ENCODE data around the gene PNLIPRP2. TPM values are rescaled to one million over a fixed set of nuclear protein-coding genes. Genes with fewer than 3 reads are reported as not detected.

Gene PNLIPRP2
- total RNA-seq, 4 donors from 2014 or later: not detected

DNA sequence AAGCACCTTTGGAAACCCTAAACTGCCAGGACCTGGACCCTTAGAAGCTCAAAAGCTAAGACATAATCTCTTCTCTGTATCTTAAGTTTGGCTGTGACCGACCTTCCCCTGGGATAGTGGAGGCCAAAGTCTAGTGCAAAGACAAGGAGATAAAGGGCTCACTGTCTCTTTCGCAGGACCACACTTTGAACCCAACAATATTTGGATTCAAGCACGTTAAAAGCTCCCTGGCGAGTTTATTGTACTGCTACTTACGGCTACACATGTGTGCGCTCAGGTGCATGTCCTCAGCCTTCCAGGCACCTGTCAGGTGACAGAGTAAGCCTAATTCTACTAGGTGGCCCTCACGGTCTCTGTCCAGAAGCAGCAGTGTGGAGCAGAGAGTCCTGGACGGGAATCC is 55.9 kb downstream of the PNLIPRP2 start:
- Histone ChIP-seq H3K27me3 (no peaks in the 10 kb centered on the region), H3K27ac (no peak overlapping the region), H3K36me3 (peaks cover 0 to 84% of the 10 kb centered on the region in 2 donors), H3K4me1 (no peaks in the 10 kb centered on the region), H3K4me3 (no peak overlapping the region), H3K9me3 (no peaks in the 10 kb centered on the region)
- TF ChIP-seq POLR2A (IDR thresholded peaks at IDR 0.05) (no peak), POLR2AphosphoS5 (IDR thresholded peaks at IDR 0.05) (no peak), EP300 (IDR thresholded peaks at IDR 0.05) (no peak)
- TF ChIP-seq, protein P1, sequence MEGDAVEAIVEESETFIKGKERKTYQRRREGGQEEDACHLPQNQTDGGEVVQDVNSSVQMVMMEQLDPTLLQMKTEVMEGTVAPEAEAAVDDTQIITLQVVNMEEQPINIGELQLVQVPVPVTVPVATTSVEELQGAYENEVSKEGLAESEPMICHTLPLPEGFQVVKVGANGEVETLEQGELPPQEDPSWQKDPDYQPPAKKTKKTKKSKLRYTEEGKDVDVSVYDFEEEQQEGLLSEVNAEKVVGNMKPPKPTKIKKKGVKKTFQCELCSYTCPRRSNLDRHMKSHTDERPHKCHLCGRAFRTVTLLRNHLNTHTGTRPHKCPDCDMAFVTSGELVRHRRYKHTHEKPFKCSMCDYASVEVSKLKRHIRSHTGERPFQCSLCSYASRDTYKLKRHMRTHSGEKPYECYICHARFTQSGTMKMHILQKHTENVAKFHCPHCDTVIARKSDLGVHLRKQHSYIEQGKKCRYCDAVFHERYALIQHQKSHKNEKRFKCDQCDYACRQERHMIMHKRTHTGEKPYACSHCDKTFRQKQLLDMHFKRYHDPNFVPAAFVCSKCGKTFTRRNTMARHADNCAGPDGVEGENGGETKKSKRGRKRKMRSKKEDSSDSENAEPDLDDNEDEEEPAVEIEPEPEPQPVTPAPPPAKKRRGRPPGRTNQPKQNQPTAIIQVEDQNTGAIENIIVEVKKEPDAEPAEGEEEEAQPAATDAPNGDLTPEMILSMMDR (IDR thresholded peaks at IDR 0.05): no peak
- ATAC-seq: no peak
- 40 to 76% methylated on average over 2 to 3 of the region's 8 CpGs for WGBS, 2 donors (ENCODE audit: low coverage in 1 of 2)

- Histone ChIP-seq H3K4me3 (no peak overlapping the region), H3K36me3 (peaks cover 0 to 70% of the 10 kb centered on the region in 2 donors), H3K9me3 (no peaks in the 10 kb centered on the region), H3K27me3 (no peaks in the 10 kb centered on the region), H3K27ac (no peak overlapping the region), H3K4me1 (peaks cover 0 to 7% (median 0%) of the 10 kb centered on the region in 3 donors)
- no peak for ATAC-seq
- TF ChIP-seq POLR2A (IDR thresholded peaks at IDR 0.05) (no peak), EP300 (IDR thresholded peaks at IDR 0.05) (no peak), POLR2AphosphoS5 (IDR thresholded peaks at IDR 0.05) (no peak)
- TF ChIP-seq, protein P1 (IDR thresholded peaks at IDR 0.05): no peak
- 98 to 100% methylated on average over 3 to 8 of the region's 15 CpGs for WGBS, 2 donors (ENCODE audit: low coverage in 1 of 2)
Observed at GRCh38 chr10:116679351-116679750, 58.6 kb downstream of the PNLIPRP2 start.

DNA sequence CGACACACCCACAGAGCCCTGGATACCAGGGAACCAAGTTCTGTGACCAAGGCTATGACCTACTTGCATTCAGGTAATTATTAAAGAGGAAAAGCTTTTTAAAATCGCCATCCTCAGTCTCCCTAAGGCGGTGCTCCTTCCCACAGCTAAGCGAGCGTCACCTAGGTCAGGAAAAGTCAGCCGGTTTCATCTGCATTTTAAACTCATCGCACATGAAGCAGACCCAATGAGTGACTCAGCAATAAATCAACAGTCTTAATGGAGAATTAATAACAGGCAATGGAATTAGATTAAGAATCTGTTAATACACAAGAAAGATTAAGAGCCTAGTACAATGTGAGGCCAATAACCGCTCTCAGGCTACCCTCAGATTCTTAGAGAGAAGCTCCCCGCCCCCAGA is 62.4 kb downstream of the PNLIPRP2 start:
- H3K27ac ChIP-seq: no peak overlapping the region
- TF ChIP-seq POLR2A (IDR thresholded peaks at IDR 0.05) (no peak), EP300 (IDR thresholded peaks at IDR 0.05) (no peak)
- H3K9me3 ChIP-seq: no peaks in the 10 kb centered on the region
- no peak for ATAC-seq
- H3K4me1 ChIP-seq: peaks cover 0 to 16% (median 3%) of the 10 kb centered on the region in 3 donors
- no peaks in the 10 kb centered on the region for H3K27me3 ChIP-seq
- H3K36me3 ChIP-seq: peaks cover 0 to 39% of the 10 kb centered on the region in 2 donors
- no peak overlapping the region for H3K4me3 ChIP-seq
- 88 to 97% methylated on average over 6 of the region's 9 CpGs for WGBS, 2 donors (ENCODE audit: low coverage in 1 of 2)

- no peak for ATAC-seq
- no peaks in the 10 kb centered on the region for H3K9me3 ChIP-seq
- H3K27ac ChIP-seq: no peak overlapping the region
- peaks cover 0 to 39% of the 10 kb centered on the region in 2 donors for H3K36me3 ChIP-seq
- H3K4me1 ChIP-seq: peaks cover 0 to 23% (median 9%) of the 10 kb centered on the region in 3 donors
- TF ChIP-seq, protein P1 (IDR thresholded peaks at IDR 0.05): no peak
- TF ChIP-seq POLR2AphosphoS5 (IDR thresholded peaks at IDR 0.05) (no peak), EP300 (IDR thresholded peaks at IDR 0.05) (no peak), POLR2A (IDR thresholded peaks at IDR 0.05) (no peak)
- H3K27me3 ChIP-seq: no peaks in the 10 kb centered on the region
- 100% methylated on average over 2 of the region's 11 CpGs; no CpG with 5 or more reads in 1 of the 2 donors for WGBS, 2 donors (ENCODE audit: low coverage in 1 of 2)
- no peak overlapping the region for H3K4me3 ChIP-seq
Observed at GRCh38 chr10:116683821-116684220, 63.1 kb downstream of the PNLIPRP2 start.

GRCh38 chr10:116684781-116685180 is 64.0 kb downstream of the PNLIPRP2 start:
- TF ChIP-seq POLR2AphosphoS5 (IDR thresholded peaks at IDR 0.05): no peak
- TF ChIP-seq, protein P1 (IDR thresholded peaks at IDR 0.05): no peak
- Histone ChIP-seq H3K4me1 (peaks cover 0 to 32% (median 14%) of the 10 kb centered on the region in 3 donors), H3K27ac (no peak overlapping the region), H3K9me3 (no peaks in the 10 kb centered on the region), H3K4me3 (no peak overlapping the region), H3K27me3 (no peaks in the 10 kb centered on the region), H3K36me3 (peaks cover 0 to 30% of the 10 kb centered on the region in 2 donors)
- 100% methylated on average over 1 of the region's 5 CpGs; no CpG with 5 or more reads in 1 of the 2 donors for WGBS, 2 donors (ENCODE audit: low coverage in 1 of 2)
- no peak for ATAC-seq

Data from gastroesophageal sphincter (tissue), 4 donors.